ENCODE results near the gene GRID2IP. TPM values are rescaled to one million over a fixed set of nuclear protein-coding genes. Genes with fewer than 3 reads are reported as not detected.
"Not testable (repeated sequence)": the region's sequence is repeated elsewhere in the genome, so short reads cannot be mapped to it uniquely, and the experiment has no call there.

The GRID2IP gene
- total RNA-seq, 1 donor from 2014 or later = not detected

GRCh38 chr7:6589829-6590644 lies 38.8 kb upstream of the GRID2IP start, which contains the start of gene INTS15:
TSS of gene INTS15 (plus strand) at chr7:6590021. CDS start at chr7:6590284, 263 bp downstream.
- H3K9ac ChIP-seq = peak within 1 kb of the TSS; percentile 64
- H3F3A ChIP-seq (ENCODE audit: low read depth) = peaks cover 19% of the 10 kb centered on the region
- peak within 1 kb of the TSS; percentile 91 for H3K4me3 Mint-ChIP-seq
- TF ChIP-seq CTCF (IDR thresholded peaks at IDR 0.05) = peak; percentile 66
- no peak for TF ChIP-seq EZH2phosphoT487 (IDR thresholded peaks at IDR 0.05)
- peak; percentile 37 for TF ChIP-seq EZH2 (IDR thresholded peaks at IDR 0.05)
- H3K9me3 Mint-ChIP-seq = no peaks in the 10 kb centered on the region
- peak within 1 kb of the TSS; percentile 82 for H3K4me3 ChIP-seq
- peaks cover 9% of the 10 kb centered on the region for H3K4me1 ChIP-seq
- H3K9me3 ChIP-seq (ENCODE audit: low read depth) = no peaks in the 10 kb centered on the region
- H3K27ac ChIP-seq = peak within 1 kb of the TSS; percentile 20
- peaks cover 8% of the 10 kb centered on the region for H3K36me3 ChIP-seq
- peak; percentile 94 for DNase-seq (ENCODE audit: low spot score)
- peak within 1 kb of the TSS; percentile 80 for H3K4me2 ChIP-seq
- peak within 1 kb of the TSS; percentile 82 for H2AFZ ChIP-seq (replicated peaks)
- peak within 1 kb of the TSS; percentile 86 for H3K27ac Mint-ChIP-seq
- H3K36me3 Mint-ChIP-seq = peaks cover 13% of the 10 kb centered on the region
- peaks cover 20% of the 10 kb centered on the region for H3K79me2 ChIP-seq (ENCODE audit: low read depth)
- H3K4me1 Mint-ChIP-seq = peaks cover 10% of the 10 kb centered on the region
- no peaks in the 10 kb centered on the region for H3K27me3 ChIP-seq
- H4K20me1 ChIP-seq (ENCODE audit: low read depth) = peaks cover 12% of the 10 kb centered on the region
- peaks cover 7% of the 10 kb centered on the region for H3K27me3 Mint-ChIP-seq (ENCODE audit: insufficient read depth, low read depth)

- no peak for DNase-seq (ENCODE audit: low spot score)
- H3K4me1 ChIP-seq = peaks cover 9% of the 10 kb centered on the region
- H3K79me2 ChIP-seq (ENCODE audit: low read depth) = peaks cover 20% of the 10 kb centered on the region
- no peaks in the 10 kb centered on the region for H3K9me3 ChIP-seq (ENCODE audit: low read depth)
- Mint-ChIP-seq H3K27ac (peak overlapping the region; percentile 76), H3K9me3 (no peaks in the 10 kb centered on the region), H3K4me1 (peaks cover 10% of the 10 kb centered on the region), H3K27me3 (ENCODE audit: insufficient read depth, low read depth) (peaks cover 8% of the 10 kb centered on the region), H3K36me3 (peaks cover 17% of the 10 kb centered on the region), H3K4me3 (peak overlapping the region; percentile 90)
- H4K20me1 ChIP-seq (ENCODE audit: low read depth) = peaks cover 12% of the 10 kb centered on the region
- no peak overlapping the region for H3K27ac ChIP-seq
- H3K36me3 ChIP-seq = peaks cover 8% of the 10 kb centered on the region
- peak overlapping the region; percentile 77 for H2AFZ ChIP-seq (replicated peaks)
- H3K27me3 ChIP-seq = no peaks in the 10 kb centered on the region
- TF ChIP-seq EZH2 (IDR thresholded peaks at IDR 0.05) = no peak
- TF ChIP-seq CTCF (IDR thresholded peaks at IDR 0.05) = no peak
- no peak for TF ChIP-seq EZH2phosphoT487 (IDR thresholded peaks at IDR 0.05)
- peak overlapping the region; percentile 82 for H3K4me3 ChIP-seq
- H3F3A ChIP-seq (ENCODE audit: low read depth) = peaks cover 19% of the 10 kb centered on the region
- peak overlapping the region; percentile 77 for H3K4me2 ChIP-seq
- H3K9ac ChIP-seq = no peak overlapping the region
Measured at GRCh38 chr7:6589151-6589828, 38.0 kb upstream of the GRID2IP start.

- H3K4me2 ChIP-seq = no peak overlapping the region
- H3K27me3 Mint-ChIP-seq (ENCODE audit: insufficient read depth, low read depth) = peaks cover 8% of the 10 kb centered on the region
- no peaks in the 10 kb centered on the region for H3K9me3 ChIP-seq (ENCODE audit: low read depth)
- H3K27ac ChIP-seq = no peak overlapping the region
- H3K9ac ChIP-seq = no peak overlapping the region
- H3K9me3 Mint-ChIP-seq = no peaks in the 10 kb centered on the region
- peaks cover 19% of the 10 kb centered on the region for H3K36me3 Mint-ChIP-seq
- H3K4me1 ChIP-seq = peaks cover 9% of the 10 kb centered on the region
- H3K4me1 Mint-ChIP-seq = peaks cover 10% of the 10 kb centered on the region
- TF ChIP-seq EZH2phosphoT487 (IDR thresholded peaks at IDR 0.05) (no peak), CTCF (IDR thresholded peaks at IDR 0.05) (no peak), EZH2 (IDR thresholded peaks at IDR 0.05) (no peak)
- no peak overlapping the region for H2AFZ ChIP-seq (replicated peaks)
- H3K79me2 ChIP-seq (ENCODE audit: low read depth) = peaks cover 20% of the 10 kb centered on the region
- H3K27ac Mint-ChIP-seq = peak overlapping the region; percentile 67
- peaks cover 8% of the 10 kb centered on the region for H3K36me3 ChIP-seq
- H3K4me3 Mint-ChIP-seq = peak overlapping the region; percentile 90
- peaks cover 12% of the 10 kb centered on the region for H4K20me1 ChIP-seq (ENCODE audit: low read depth)
- H3K27me3 ChIP-seq = no peaks in the 10 kb centered on the region
- DNase-seq (ENCODE audit: low spot score) = no peak
- H3K4me3 ChIP-seq = no peak overlapping the region
- peaks cover 19% of the 10 kb centered on the region for H3F3A ChIP-seq (ENCODE audit: low read depth)
Measured at GRCh38 chr7:6588566-6588965, 37.3 kb upstream of the GRID2IP start.

DNA sequence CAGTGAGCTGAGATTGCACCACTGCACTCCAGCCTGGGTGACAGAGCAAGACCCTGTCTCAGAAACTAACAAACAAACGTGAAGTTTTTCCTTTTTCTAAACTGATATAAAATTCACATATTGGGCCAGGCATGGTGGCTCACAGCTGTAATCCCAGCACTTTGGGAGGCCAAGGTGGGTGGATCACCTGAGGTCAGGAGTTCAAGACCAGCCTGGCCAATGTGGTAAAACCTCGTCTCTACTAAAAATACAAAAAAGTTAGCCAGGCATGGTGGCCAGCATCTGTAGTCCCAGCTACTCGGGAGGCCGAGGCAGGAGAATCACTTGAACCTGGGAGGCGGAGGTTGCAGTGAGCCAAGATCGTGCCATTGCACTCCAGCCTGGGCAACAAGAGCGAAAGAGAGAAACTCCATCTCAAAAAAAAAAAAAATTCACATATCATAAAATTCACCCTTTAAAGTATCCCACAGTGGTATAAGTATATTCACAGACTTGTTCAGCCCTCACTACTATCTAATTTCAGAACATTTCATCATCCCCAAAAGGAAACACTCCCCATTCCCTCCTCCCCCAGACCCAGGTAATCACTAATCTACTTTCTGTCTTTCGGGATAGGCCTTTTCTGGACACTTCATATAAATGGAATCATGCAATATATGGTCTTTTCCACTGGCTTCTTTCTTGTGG lies 34.6 kb upstream of the GRID2IP start:
- not testable (repeated sequence) for DNase-seq (ENCODE audit: low spot score); H3K4me3 ChIP-seq; H3K4me1 Mint-ChIP-seq; H3K27ac Mint-ChIP-seq; H3K9me3 ChIP-seq (ENCODE audit: low read depth); H3K9ac ChIP-seq; H3K9me3 Mint-ChIP-seq; H3K27me3 Mint-ChIP-seq (ENCODE audit: insufficient read depth, low read depth); H3K4me1 ChIP-seq; H3K27ac ChIP-seq; H2AFZ ChIP-seq (replicated peaks); H3K27me3 ChIP-seq; H3K79me2 ChIP-seq (ENCODE audit: low read depth); H4K20me1 ChIP-seq (ENCODE audit: low read depth); H3K4me2 ChIP-seq
- H3K36me3 Mint-ChIP-seq = peaks cover 24% of the 10 kb centered on the region
- peak overlapping the region; percentile 10 for H3K4me3 Mint-ChIP-seq
- Histone ChIP-seq H3F3A (ENCODE audit: low read depth) (peaks cover 13% of the 10 kb centered on the region), H3K36me3 (peaks cover 17% of the 10 kb centered on the region)
